ENCODE measurements around the gene DCDC1.

The DCDC1 gene

GRCh38 chr11:31102316-31102715 lies 267.2 kb downstream of the DCDC1 start:
- DNase-seq, result no peak

- no peak for DNase-seq
Observed at GRCh38 chr11:31096191-31096805, 273.2 kb downstream of the DCDC1 start.

- no peak for DNase-seq
Observed at GRCh38 chr11:31092638-31093037, 276.9 kb downstream of the DCDC1 start.

GRCh38 chr11:31089117-31089516 lies 280.4 kb downstream of the DCDC1 start:
- DNase-seq, result no peak

GRCh38 chr11:31069447-31070205 lies 299.9 kb downstream of the DCDC1 start:
- DNase-seq, result no peak

- no peak for DNase-seq
Observed at GRCh38 chr11:31060880-31061279, 308.7 kb downstream of the DCDC1 start.

- DNase-seq, result no peak
Observed at GRCh38 chr11:31059529-31059928, 310.0 kb downstream of the DCDC1 start.

- no peak for DNase-seq
Observed at GRCh38 chr11:31050061-31050765, 319.3 kb downstream of the DCDC1 start.

GRCh38 chr11:31045335-31045734 lies 324.2 kb downstream of the DCDC1 start:
- DNase-seq, result no peak

- no peak for DNase-seq
Observed at GRCh38 chr11:31030138-31030792, 339.3 kb downstream of the DCDC1 start.

GRCh38 chr11:31026315-31026714 lies 343.2 kb downstream of the DCDC1 start:
- DNase-seq, result no peak

GRCh38 chr11:31022080-31022479 lies 347.5 kb downstream of the DCDC1 start:
- DNase-seq, result no peak

GRCh38 chr11:31019786-31020185 lies 349.8 kb downstream of the DCDC1 start:
- DNase-seq, result no peak

GRCh38 chr11:31005202-31005601 lies 364.3 kb downstream of the DCDC1 start:
- DNase-seq, result no peak

- no peak for DNase-seq
Observed at GRCh38 chr11:31001427-31001826, 368.1 kb downstream of the DCDC1 start.

GRCh38 chr11:31000381-31000780 lies 369.2 kb downstream of the DCDC1 start:
- DNase-seq, result no peak

GRCh38 chr11:30992513-30992849 lies 377.1 kb downstream of the DCDC1 start:
- no peak for DNase-seq

GRCh38 chr11:30991802-30992512 lies 377.6 kb downstream of the DCDC1 start:
- DNase-seq, result no peak

- no peak for DNase-seq
Observed at GRCh38 chr11:30991376-30991775, 378.2 kb downstream of the DCDC1 start.

GRCh38 chr11:30990625-30991296 lies 378.8 kb downstream of the DCDC1 start:
- no peak for DNase-seq

- no peak for DNase-seq
Observed at GRCh38 chr11:30987819-30988218, 381.7 kb downstream of the DCDC1 start.

GRCh38 chr11:30985536-30985935 lies 384.0 kb downstream of the DCDC1 start:
- no peak for DNase-seq

Data from activated CD4-positive, alpha-beta T cell treated with anti-CD3 and anti-CD28 coated beads, Interleukin-2, amount 50 U/mL, for 4 hours (primary cell).